Motor neuron (in vitro differentiated cells): Measurements from ENCODE around the gene SRSF7. TPM values are rescaled to one million over a fixed set of nuclear protein-coding genes. Genes with fewer than 3 reads are reported as not detected.

Experiments used
- ATAC-seq, 8 experiments: fragments of 200-7000 bp; cut with Tn5 transposase; replicated peaks in 6 of 8; 2 replicates each; pipeline ENCODE4 v1.8.0; 2021; ENCODE audit warnings: mild to moderate bottlenecking in 8 of 8, moderate library complexity in 8 of 8
- H3K27ac ChIP-seq, 2 donors: fragments of 250-450 bp; sonication (Bioruptor Pico); 2 replicates each; pipeline ENCODE4 v1.9.0; 2021; ENCODE audit warnings: antibody characterized with exemption in 2 of 2, mild to moderate bottlenecking in 2 of 2, moderate library complexity in 1 of 2
- H3K4me1 ChIP-seq, 2 donors: fragments of 250-450 bp; sonication (Bioruptor Pico); replicated peaks in 1 of 2; 2 replicates each; pipeline ENCODE4 v1.6.1; 2021; ENCODE audit warnings: antibody characterized with exemption in 2 of 2, mild to moderate bottlenecking in 2 of 2, moderate library complexity in 1 of 2
- H3K4me3 ChIP-seq, 5 donors: fragments of 250-450 bp; sonication (Bioruptor Pico); 2 replicates each; pipeline ENCODE4 v1.9.0; 2021; ENCODE audit warnings: antibody characterized with exemption in 5 of 5, mild to moderate bottlenecking in 5 of 5, moderate library complexity in 4 of 5
- WGBS, 10 experiments: fragments of 450-650 bp; shearing (Covaris generic); methylation state at CpG; one replicate each; pipeline ENCODE4 v1.0.0; 2022; 5-methylcytosine and 5-hydroxymethylcytosine counted together
- in situ Hi-C, 9 experiments: fragments of 400-800 bp; cut with MboI; loops; one replicate each; pipeline ENCODE4 v1.15.0; 2021; ENCODE audit warnings: low sequenced_read_pairs in 9 of 9, low pct_unique_long_range_greater_than_20kb in 2 of 9; ENCODE audit not compliant: unreplicated experiment in 9 of 9
- total RNA-seq, 8 experiments: library from RNA; unstranded; fragments of 300-600 nt; gene quantifications; 2 replicates each; pipeline versions ENCODE4 v1.2.3 to v1.2.4, GENCODE V29; 2022

The SRSF7 gene
- total RNA-seq, 8 experiments from 2014 or later = 86.3 to 270 (median 120) TPM

GRCh38 chr2:38750011-38750890, 910 bp downstream of the SRSF7 start:
- Histone ChIP-seq H3K27ac (peak overlapping the region; percentile 92 to 93), H3K4me3 (peak overlapping the region; percentile 79 to 96 (median 93)), H3K4me1 (peaks cover 28 to 39% of the 10 kb centered on the region in 2 donors)
- 0 to 3% (median 0%) methylated on average over 1 to 21 of the region's 59 CpGs for WGBS, 10 experiments
- in situ Hi-C loops = no loop called here
- ATAC-seq = peak; percentile 11 to 35 (median 24)

DNA sequence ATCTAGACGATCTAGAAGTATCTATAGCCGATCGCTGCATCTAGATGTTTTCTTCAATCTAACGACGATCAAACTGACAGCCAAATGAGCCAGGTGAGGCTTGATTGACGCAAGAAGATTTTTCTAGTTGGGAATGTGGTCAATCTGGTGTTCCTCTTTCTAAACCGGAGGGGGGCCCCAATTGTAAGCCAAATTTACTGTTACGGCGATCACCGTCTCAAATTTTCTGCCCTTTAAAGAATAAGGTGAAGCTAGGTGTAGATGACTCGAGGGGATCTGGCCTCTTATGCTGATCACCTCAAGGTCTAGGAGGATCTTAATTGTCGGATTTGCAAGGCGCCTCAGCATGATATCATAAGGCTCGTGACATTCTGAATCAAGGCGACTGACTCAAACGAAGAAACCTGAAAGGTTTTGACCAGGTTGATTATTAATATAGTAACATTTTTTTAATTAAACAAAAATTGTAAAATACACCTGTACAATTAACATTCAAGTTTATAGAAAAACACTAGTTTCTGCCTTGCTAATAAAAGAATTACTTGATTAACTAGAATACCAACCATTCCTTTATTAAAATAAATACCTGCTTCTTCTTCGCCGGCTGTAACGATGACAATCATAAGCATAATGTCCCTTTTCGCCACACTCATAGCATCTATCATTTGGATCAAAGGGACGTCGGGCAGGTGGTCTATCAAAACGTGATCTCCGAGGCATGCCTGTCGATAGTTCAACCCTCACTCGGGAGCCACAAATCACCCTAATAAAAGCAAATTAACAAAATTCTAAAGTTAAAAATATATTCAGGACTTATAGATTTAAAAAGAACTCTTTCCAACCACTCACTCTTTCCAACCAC, 2.0 kb downstream of the SRSF7 start:
- WGBS, 10 experiments = 50 to 82% (median 66%) methylated on average over 9 to 24 of the region's 26 CpGs
- Histone ChIP-seq H3K27ac (no peak overlapping the region), H3K4me3 (peak overlapping the region; percentile 79 to 96 (median 93)), H3K4me1 (peaks cover 28 to 42% of the 10 kb centered on the region in 2 donors)
- in situ Hi-C loops = loop anchor here in 2 of 9 experiments (25.0 kb wide), 1 partner anchor 437 kb away; no protein-coding TSS in a partner anchor
- no peak for ATAC-seq

GRCh38 chr2:38748391-38748790, 2.8 kb downstream of the SRSF7 start:
- Histone ChIP-seq H3K4me1 (peaks cover 28 to 42% of the 10 kb centered on the region in 2 donors), H3K27ac (no peak overlapping the region), H3K4me3 (no peak overlapping the region)
- in situ Hi-C loops = loop anchor here in 2 of 9 experiments (25.0 kb wide), 1 partner anchor 436 kb away; no protein-coding TSS in a partner anchor
- WGBS, 10 experiments = 80 to 98% (median 91%) methylated on average over 1 to 9 of the region's 9 CpGs
- no peak for ATAC-seq

- in situ Hi-C loops = loop anchor here in 2 of 9 experiments (25.0 kb wide), 1 partner anchor 436 kb away; no protein-coding TSS in a partner anchor
- no peak for ATAC-seq
- H3K4me3 ChIP-seq = no peak overlapping the region
Measured at GRCh38 chr2:38747819-38748218, 3.3 kb downstream of the SRSF7 start.

DNA sequence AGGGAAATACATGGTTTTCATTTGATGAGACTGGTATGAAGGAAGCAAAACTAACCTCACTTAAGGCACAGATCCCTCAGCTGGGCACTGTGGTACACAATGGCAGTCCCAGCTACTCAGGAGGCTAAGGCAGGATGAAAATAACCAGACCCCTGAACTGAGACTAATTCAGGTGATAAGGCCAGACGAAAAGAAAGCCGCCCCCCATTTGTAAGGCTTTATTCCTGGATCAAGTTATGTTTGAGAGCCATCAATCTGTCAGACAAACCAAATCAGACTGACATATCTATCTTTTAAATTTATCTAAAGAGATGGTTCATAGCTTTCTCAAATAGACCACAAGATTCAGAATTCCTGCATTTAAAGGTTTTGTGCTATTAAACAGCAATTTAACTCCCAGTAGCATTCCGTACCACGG, 4.1 kb downstream of the SRSF7 start:
- in situ Hi-C loops = loop anchor here in 2 of 9 experiments (25.0 kb wide), 1 partner anchor 435 kb away; no protein-coding TSS in a partner anchor
- Histone ChIP-seq H3K27ac (no peak overlapping the region), H3K4me1 (peaks cover 27 to 33% of the 10 kb centered on the region in 2 donors), H3K4me3 (no peak overlapping the region)
- ATAC-seq = no peak
- WGBS, 10 experiments = 80 to 100% (median 93%) methylated on average over 2 to 4 of the region's 4 CpGs; no CpG with 5 or more reads in 1 of the 10 experiments

More at GRCh38 chr2:38747819-38748218, 3.3 kb downstream of the SRSF7 start:
- 80 to 100% (median 90%) methylated on average over 4 to 5 of the region's 5 CpGs for WGBS, 10 experiments
- Histone ChIP-seq H3K4me1 (peaks cover 28 to 41% of the 10 kb centered on the region in 2 donors), H3K27ac (no peak overlapping the region)

GRCh38 chr2:38745267-38745666, 5.9 kb downstream of the SRSF7 start:
- ATAC-seq = no peak
- in situ Hi-C loops = loop anchor here in 2 of 9 experiments (25.0 kb wide), 1 partner anchor 433 kb away; no protein-coding TSS in a partner anchor
- WGBS, 10 experiments = 69 to 100% (median 92%) methylated on average over 3 to 8 of the region's 9 CpGs; no CpG with 5 or more reads in 3 of the 10 experiments
- H3K4me3 ChIP-seq = no peak overlapping the region
- H3K27ac ChIP-seq = no peak overlapping the region
- peaks cover 24 to 31% of the 10 kb centered on the region in 2 donors for H3K4me1 ChIP-seq

GRCh38 chr2:38744399-38744780, 6.8 kb downstream of the SRSF7 start:
- Histone ChIP-seq H3K4me1 (peaks cover 20 to 30% of the 10 kb centered on the region in 2 donors), H3K27ac (no peak overlapping the region), H3K4me3 (no peak overlapping the region)
- 17 to 100% (median 58%) methylated on average over 1 to 2 of the region's 2 CpGs; no CpG with 5 or more reads in 2 of the 10 experiments for WGBS, 10 experiments
- ATAC-seq = no peak
- in situ Hi-C loops = loop anchor here in 2 of 9 experiments (25.0 kb wide), 1 partner anchor 432 kb away; no protein-coding TSS in a partner anchor

- 20 to 100% (median 94%) methylated on average over 1 to 3 of the region's 3 CpGs for WGBS, 10 experiments
- no peak for ATAC-seq
- in situ Hi-C loops = loop anchor here in 2 of 9 experiments (25.0 kb wide), 1 partner anchor 432 kb away; no protein-coding TSS in a partner anchor
- H3K27ac ChIP-seq = no peak overlapping the region
- H3K4me1 ChIP-seq = peaks cover 17 to 25% of the 10 kb centered on the region in 2 donors
- H3K4me3 ChIP-seq = no peak overlapping the region
Measured at GRCh38 chr2:38743672-38744398, 7.3 kb downstream of the SRSF7 start.

- Histone ChIP-seq H3K27ac (no peak overlapping the region), H3K4me3 (no peak overlapping the region), H3K4me1 (peaks cover 10 to 16% of the 10 kb centered on the region in 2 donors)
- in situ Hi-C loops = loop anchor here in 2 of 9 experiments (25.0 kb wide), 1 partner anchor 431 kb away; no protein-coding TSS in a partner anchor
- WGBS, 10 experiments = 80 to 100% (median 97%) methylated on average over 1 to 10 of the region's 10 CpGs
- peak; percentile 3 to 41 (median 16) for ATAC-seq
Measured at GRCh38 chr2:38742797-38743559, 8.2 kb downstream of the SRSF7 start.

DNA sequence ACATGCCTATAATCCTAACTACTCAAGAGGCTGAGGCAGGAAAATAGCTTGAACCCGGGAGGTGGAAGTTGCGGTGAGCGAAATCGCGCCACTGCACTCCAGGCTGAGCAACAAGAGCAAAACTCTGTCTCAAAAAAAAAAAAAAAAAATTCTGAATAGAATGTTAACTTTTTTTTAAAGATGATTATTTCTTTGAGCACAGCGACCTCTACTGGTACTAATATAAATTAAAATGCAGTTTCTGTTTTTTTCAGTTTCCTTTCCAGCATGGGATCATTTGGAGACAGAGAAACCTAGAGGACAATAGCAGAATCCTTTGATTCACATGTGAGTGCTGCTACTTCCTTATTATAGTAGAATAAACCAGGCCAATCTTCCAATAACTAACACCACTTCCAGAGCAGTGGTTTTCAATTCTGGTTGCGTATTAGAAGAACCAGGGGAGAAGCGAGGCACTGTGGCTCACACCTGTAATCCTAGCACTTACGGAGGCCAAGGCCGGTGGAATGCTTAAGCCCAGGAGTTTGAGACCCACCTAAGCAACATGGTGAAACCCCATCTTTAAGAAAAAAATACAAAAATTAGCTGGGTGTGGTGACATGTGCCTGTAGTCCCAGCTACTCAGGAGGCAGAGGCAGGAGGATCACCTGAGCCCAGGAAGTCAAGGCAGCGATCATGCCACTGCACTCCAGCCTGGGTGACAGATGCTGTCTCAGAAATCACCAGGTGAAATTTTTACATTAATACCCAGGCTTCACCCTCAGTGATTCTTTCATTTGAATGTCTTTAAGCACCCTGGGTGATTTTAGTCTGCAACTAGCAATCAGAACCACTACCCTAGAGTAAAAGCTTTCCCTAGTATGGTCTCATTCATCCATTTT, 10.1 kb downstream of the SRSF7 start:
- peak; percentile 6 to 34 (median 16) for ATAC-seq
- H3K4me3 ChIP-seq = no peak overlapping the region
- H3K4me1 ChIP-seq = peaks cover 0 to 3% of the 10 kb centered on the region in 2 donors
- WGBS, 10 experiments = 50 to 100% (median 72%) methylated on average over 2 to 11 of the region's 11 CpGs
- no peak overlapping the region for H3K27ac ChIP-seq
- in situ Hi-C loops = loop anchor here in 2 of 9 experiments (25.0 kb wide), 1 partner anchor 429 kb away; no protein-coding TSS in a partner anchor
